Activated CD8-positive, alpha-beta T cell treated with anti-CD3 and anti-CD28 coated beads for 36 hours (primary cell): ENCODE data around the gene ITGA4. TPM values are rescaled to one million over a fixed set of nuclear protein-coding genes. Genes with fewer than 3 reads are reported as not detected.
A peak's percentile ranks its signal among the peaks of the same experiment; 100 is the strongest.

Experiments
- ATAC-seq: fragments of 200-7000 bp; cut with Tn5 transposase; one replicate; pipeline ENCODE4 v1.10.0; 2021; ENCODE audit warnings: mild to moderate bottlenecking, moderate library complexity
- CTCF ChIA-PET: fragments of 350-600 bp; sonication (Branson Sonifier 250); formaldehyde crosslinking; loops from one replicate; lab custom pipeline; 2021; ENCODE audit warnings: antibody characterized with exemption; lab: Charles Lee
- POLR2A ChIA-PET: fragments of 350-600 bp; sonication (Branson Sonifier 250); formaldehyde crosslinking; loops from one replicate; lab custom pipeline; 2021; ENCODE audit warnings: antibody characterized with exemption; lab: Charles Lee
- DNase-seq: peaks from one replicate; pipeline ENCODE4 v3.0.0-alpha.2; 2020
- H3K27ac Mint-ChIP-seq: one replicate; pipeline ENCODE4 v1.8.0; 2021; ENCODE audit warnings: mild to moderate bottlenecking, mixed read lengths
- H3K27me3 Mint-ChIP-seq: one replicate; pipeline ENCODE4 v1.8.0; 2021; ENCODE audit warnings: mixed read lengths
- H3K36me3 Mint-ChIP-seq: one replicate; pipeline ENCODE4 v1.8.0; 2021; ENCODE audit warnings: low read depth, mixed read lengths
- H3K4me1 Mint-ChIP-seq: one replicate; pipeline ENCODE4 v1.8.0; 2021; ENCODE audit warnings: low read depth, mixed read lengths
- H3K4me3 Mint-ChIP-seq: one replicate; pipeline ENCODE4 v1.8.0; 2021; ENCODE audit warnings: mild to moderate bottlenecking, moderate library complexity, mixed read lengths
- H3K9me3 Mint-ChIP-seq: one replicate; pipeline ENCODE4 v1.8.0; 2021; ENCODE audit warnings: mixed read lengths
- CTCF ChIP-seq: fragments of 200-600 bp; IDR thresholded peaks from one replicate; pipeline ENCODE4 v1.8.0; 2022; ENCODE audit warnings: antibody characterized with exemption, mild to moderate bottlenecking
- intact Hi-C: fragments of 100-400 bp; cut with micrococcal nuclease; formaldehyde crosslinking; loops from one replicate; pipeline ENCODE4 v1.10.0; 2022
- total RNA-seq, 2 experiments: library from RNA; stranded (reverse); gene quantifications; one replicate each; pipeline ENCODE4 v1.2.3, GENCODE V29; 2021

The ITGA4 gene
- total RNA-seq, 2 experiments from 2014 or later = 61.6 to 64.5 TPM

DNA sequence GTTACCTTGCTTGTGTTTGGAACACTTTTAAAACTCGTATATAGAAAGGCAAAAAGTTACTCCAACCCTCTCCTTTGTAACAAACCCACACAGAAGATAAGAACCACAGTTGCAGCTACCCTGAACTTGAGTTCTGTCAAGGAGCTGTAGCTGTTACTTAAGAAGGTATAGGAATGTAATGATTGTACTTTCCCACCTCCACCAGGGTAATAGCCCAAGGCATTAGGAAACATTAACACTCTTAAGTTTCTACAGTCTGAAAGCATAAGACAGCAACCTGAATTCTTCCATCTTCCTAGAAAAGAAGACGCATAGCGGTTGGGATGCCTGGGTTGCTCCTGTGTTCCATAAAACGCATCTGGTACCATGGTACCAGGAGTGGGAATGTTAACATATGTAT is 43.0 kb downstream of the ITGA4 start:
- H3K9me3 Mint-ChIP-seq = no peaks in the 10 kb centered on the region
- H3K27ac Mint-ChIP-seq = no peak overlapping the region
- POLR2A ChIA-PET = no interaction called here
- peaks cover 44% of the 10 kb centered on the region for H3K36me3 Mint-ChIP-seq
- ATAC-seq = no peak
- DNase-seq = no peak
- H3K4me1 Mint-ChIP-seq = peaks cover 10% of the 10 kb centered on the region
- intact Hi-C loops = no loop called here
- CTCF ChIA-PET = interaction anchor here (1.4 kb wide), 1 partner anchor 18 kb away, joined by 3 read pairs; no protein-coding TSS in a partner anchor
- no peak for TF ChIP-seq CTCF
- no peak overlapping the region for H3K4me3 Mint-ChIP-seq
- H3K27me3 Mint-ChIP-seq = no peaks in the 10 kb centered on the region

- intact Hi-C loops = no loop called here
- TF ChIP-seq CTCF = no peak
- ChIA-PET CTCF (interaction anchor here (1.7 to 2.9 kb wide), 2 partner anchors 11 to 200 kb away, joined by 7 to 8 read pairs; no protein-coding TSS in a partner anchor), POLR2A (no interaction called here)
- Mint-ChIP-seq H3K4me3 (no peak overlapping the region), H3K9me3 (no peaks in the 10 kb centered on the region), H3K4me1 (peaks cover 37% of the 10 kb centered on the region), H3K27ac (no peak overlapping the region), H3K27me3 (no peaks in the 10 kb centered on the region), H3K36me3 (peaks cover 61% of the 10 kb centered on the region)
- ATAC-seq (no peak), DNase-seq (no peak)
Measured at GRCh38 chr2:181515719-181516118, 58.5 kb downstream of the ITGA4 start.

- POLR2A ChIA-PET = no interaction called here
- no peak for TF ChIP-seq CTCF
- DNase-seq = no peak
- Mint-ChIP-seq H3K27me3 (no peaks in the 10 kb centered on the region), H3K9me3 (no peaks in the 10 kb centered on the region), H3K4me3 (no peak overlapping the region), H3K27ac (peak overlapping the region; percentile 68), H3K36me3 (peaks cover 61% of the 10 kb centered on the region), H3K4me1 (peaks cover 36% of the 10 kb centered on the region)
- no peak for ATAC-seq
- CTCF ChIA-PET = interaction anchor here (0.7 to 2.9 kb wide), 3 partner anchors 54 to 435 kb away, joined by 3 to 8 read pairs (median 3); no protein-coding TSS in a partner anchor
- intact Hi-C loops = no loop called here
Measured at GRCh38 chr2:181516992-181517391, 59.8 kb downstream of the ITGA4 start.

DNA sequence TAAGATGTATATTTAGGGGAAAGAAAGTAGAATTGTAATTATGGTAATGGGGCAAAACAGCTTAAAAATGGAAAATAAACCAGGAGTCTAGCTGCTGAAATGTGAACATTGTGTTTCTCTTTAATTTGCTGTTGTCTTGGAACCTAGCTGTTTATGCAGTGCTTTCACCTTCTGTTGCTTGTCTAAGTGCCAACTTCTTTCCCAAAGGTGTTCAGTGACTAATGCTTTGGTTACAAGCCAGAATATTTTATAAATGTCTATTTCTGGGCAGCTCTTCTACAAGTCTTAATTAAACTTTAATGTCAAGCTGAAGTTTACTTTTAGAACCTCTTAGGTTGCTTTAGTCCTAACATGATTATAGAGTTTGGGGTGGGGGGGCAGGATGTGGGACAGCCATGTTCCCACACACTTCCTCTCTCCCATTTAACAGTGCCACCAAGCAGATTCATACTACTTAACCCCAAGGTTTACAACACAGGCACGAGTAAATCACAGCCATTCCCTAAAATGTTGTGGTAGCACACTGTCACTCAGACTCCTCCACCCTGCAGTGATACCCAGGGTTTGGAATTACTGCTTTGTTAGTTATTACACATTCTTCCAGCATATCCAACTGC is 60.6 kb downstream of the ITGA4 start:
- no peak for TF ChIP-seq CTCF
- peak overlapping the region; percentile 68 for H3K27ac Mint-ChIP-seq
- peak; percentile 15 for DNase-seq
- no peaks in the 10 kb centered on the region for H3K9me3 Mint-ChIP-seq
- intact Hi-C loops = no loop called here
- peaks cover 57% of the 10 kb centered on the region for H3K36me3 Mint-ChIP-seq
- no peaks in the 10 kb centered on the region for H3K27me3 Mint-ChIP-seq
- ATAC-seq = no peak
- ChIA-PET CTCF (interaction anchor here (0.9 to 2.9 kb wide), 2 partner anchors 198 to 436 kb away, joined by 3 to 8 read pairs; no protein-coding TSS in a partner anchor), POLR2A (no interaction called here)
- H3K4me3 Mint-ChIP-seq = no peak overlapping the region
- peaks cover 32% of the 10 kb centered on the region for H3K4me1 Mint-ChIP-seq

GRCh38 chr2:181520253-181520652 is 63.1 kb downstream of the ITGA4 start:
- POLR2A ChIA-PET = no interaction called here
- no peaks in the 10 kb centered on the region for H3K27me3 Mint-ChIP-seq
- intact Hi-C loops = no loop called here
- H3K36me3 Mint-ChIP-seq = peaks cover 50% of the 10 kb centered on the region
- peaks cover 28% of the 10 kb centered on the region for H3K4me1 Mint-ChIP-seq
- no peak for ATAC-seq
- H3K27ac Mint-ChIP-seq = no peak overlapping the region
- CTCF ChIA-PET = no interaction called here
- TF ChIP-seq CTCF = no peak
- no peak overlapping the region for H3K4me3 Mint-ChIP-seq
- no peak for DNase-seq
- no peaks in the 10 kb centered on the region for H3K9me3 Mint-ChIP-seq
